Measurements from ENCODE around the gene GAL3ST3.

DNA sequence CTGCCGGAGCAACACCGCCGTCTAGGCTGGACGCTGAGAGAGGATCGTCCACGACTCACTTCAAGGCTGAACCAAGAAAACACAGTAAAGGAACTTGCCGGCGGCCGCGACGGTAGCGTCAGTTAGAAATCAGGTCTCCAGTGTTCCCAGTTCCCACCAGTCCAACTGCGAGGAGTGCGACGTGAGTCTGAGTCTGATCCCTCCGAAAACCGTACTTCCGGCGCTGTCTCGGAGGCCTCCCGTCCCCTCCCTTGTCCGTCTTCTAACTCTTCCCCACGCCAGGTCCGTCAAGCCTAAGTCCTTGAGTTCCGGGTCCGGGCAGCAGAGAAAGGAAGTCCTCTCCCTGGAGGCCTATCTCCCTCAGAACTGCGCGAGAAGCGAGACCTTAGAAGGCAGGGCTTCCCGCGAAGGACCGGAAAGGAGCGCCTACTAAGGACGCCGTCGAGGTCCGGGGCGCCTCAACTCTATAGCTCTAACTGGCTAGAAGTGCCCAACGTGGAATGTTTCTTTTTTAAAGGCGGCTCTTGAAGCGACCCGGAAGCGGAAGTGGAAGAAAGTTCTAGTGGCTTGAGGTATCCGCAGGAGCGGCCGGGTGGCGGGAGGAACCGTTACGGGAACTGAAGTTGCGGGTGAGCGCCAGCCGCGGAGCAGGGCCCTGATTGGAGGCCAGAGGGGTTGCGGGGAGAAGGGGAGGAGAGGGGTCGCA lies 46.9 kb downstream of the GAL3ST3 start, which contains the start of the genes BANF1 and EIF1AD:
- TF ChIP-seq CTCF (conservative IDR thresholded peaks at IDR 0.05 in 1 of 2, IDR thresholded peaks at IDR 0.05 in 1 of 2; ENCODE audit: extremely low read depth in 1 of 2, insufficient read depth in 1 of 2, low read depth in 1 of 2, low read length in 2 of 2) (no peak), EZH2 (IDR thresholded peaks at IDR 0.05; ENCODE audit: borderline replicate concordance, low read length) (no peak)

All from mammary epithelial cell (primary cell).